Mesothelial cell of epicardium (in vitro differentiated cells): ENCODE data around the gene TEF. TPM values are rescaled to one million over a fixed set of nuclear protein-coding genes. Genes with fewer than 3 reads are reported as not detected.
"Not testable (repeated sequence)": the region's sequence is repeated elsewhere in the genome, so short reads cannot be mapped to it uniquely, and the experiment has no call there.

Source experiments
- DNase-seq, 2 experiments: peaks; one replicate each; pipeline ENCODE4 v3.0.0; 2021; ENCODE audit warnings: low spot score in 2 of 2; ENCODE audit not compliant: unreplicated experiment in 2 of 2
- H3K27ac Mint-ChIP-seq: 2 replicates; pipeline ENCODE4 v1.8.0; 2021; ENCODE audit warnings: mixed read lengths
- H3K27me3 Mint-ChIP-seq: 2 replicates; pipeline ENCODE4 v1.8.0; 2021; ENCODE audit warnings: low read depth, mixed read lengths
- H3K36me3 Mint-ChIP-seq: 2 replicates; pipeline ENCODE4 v1.8.0; 2021; ENCODE audit warnings: mixed read lengths
- H3K4me1 Mint-ChIP-seq: 2 replicates; pipeline ENCODE4 v1.8.0; 2021; ENCODE audit warnings: mixed read lengths
- H3K4me3 Mint-ChIP-seq: 2 replicates; pipeline ENCODE4 v1.8.0; 2021; ENCODE audit warnings: mild to moderate bottlenecking, moderate library complexity, mixed read lengths
- H3K9me3 Mint-ChIP-seq: 2 replicates; pipeline ENCODE4 v1.8.0; 2021; ENCODE audit warnings: mixed read lengths
- CTCF ChIP-seq: fragments of 200-600 bp; sonication (generic); IDR thresholded peaks from one replicate; pipeline ENCODE4 v1.5.0; 2021; ENCODE audit warnings: antibody characterized with exemption; ENCODE audit not compliant: unreplicated experiment
- total RNA-seq: library from RNA; stranded (reverse); gene quantifications from 3 replicates; pipeline ENCODE4 v1.2.1, GENCODE V29; 2021

TEF gene
- total RNA-seq, 1 donor from 2014 or later: 10.5 TPM

GRCh38 chr22:41436322-41437113, 54.8 kb downstream of the TEF start:
- TF ChIP-seq CTCF: no peak
- Mint-ChIP-seq H3K4me3 (no peak overlapping the region), H3K4me1 (no peaks in the 10 kb centered on the region), H3K36me3 (peaks cover 24% of the 10 kb centered on the region), H3K9me3 (no peaks in the 10 kb centered on the region), H3K27ac (no peak overlapping the region), H3K27me3 (no peaks in the 10 kb centered on the region)
- DNase-seq: no peak

GRCh38 chr22:41437198-41437597, 55.5 kb downstream of the TEF start:
- Mint-ChIP-seq H3K27me3 (no peaks in the 10 kb centered on the region), H3K4me1 (peaks cover 2% of the 10 kb centered on the region), H3K36me3 (peaks cover 20% of the 10 kb centered on the region), H3K4me3 (no peak overlapping the region), H3K9me3 (no peaks in the 10 kb centered on the region), H3K27ac (no peak overlapping the region)
- TF ChIP-seq CTCF: no peak
- DNase-seq: no peak

- H3K36me3 Mint-ChIP-seq: peaks cover 19% of the 10 kb centered on the region
- DNase-seq, H3K27me3 Mint-ChIP-seq, H3K27ac Mint-ChIP-seq, H3K9me3 Mint-ChIP-seq, H3K4me3 Mint-ChIP-seq: not testable (repeated sequence)
- peaks cover 12% of the 10 kb centered on the region for H3K4me1 Mint-ChIP-seq
Measured at GRCh38 chr22:41440511-41440910, 58.8 kb downstream of the TEF start.

GRCh38 chr22:41442240-41442792, 60.6 kb downstream of the TEF start:
- no peak for TF ChIP-seq CTCF
- Mint-ChIP-seq H3K9me3 (no peaks in the 10 kb centered on the region), H3K27me3 (no peaks in the 10 kb centered on the region), H3K27ac (peak overlapping the region; percentile 55), H3K36me3 (peaks cover 3% of the 10 kb centered on the region), H3K4me1 (peaks cover 12% of the 10 kb centered on the region), H3K4me3 (no peak overlapping the region)
- DNase-seq: no peak

- H3K36me3 Mint-ChIP-seq: peaks cover 1% of the 10 kb centered on the region
- peak overlapping the region; percentile 98 for H3K27ac Mint-ChIP-seq
- H3K27me3 Mint-ChIP-seq: no peaks in the 10 kb centered on the region
- no peaks in the 10 kb centered on the region for H3K9me3 Mint-ChIP-seq
- peak; percentile 92 to 96 for DNase-seq
- H3K4me3 Mint-ChIP-seq: peak overlapping the region; percentile 98
- peaks cover 23% of the 10 kb centered on the region for H3K4me1 Mint-ChIP-seq
- TF ChIP-seq CTCF: no peak
Measured at GRCh38 chr22:41444360-41445128, 62.8 kb downstream of the TEF start.
